Astrocyte of the hippocampus (primary cell): ENCODE measurements around the gene SNRNP48.

ENCODE experiments used
- DNase-seq: peaks from one replicate; pipeline ENCODE4 v3.0.0; 2011; ENCODE audit warnings: low read depth, low spot score

SNRNP48 gene, protein sequence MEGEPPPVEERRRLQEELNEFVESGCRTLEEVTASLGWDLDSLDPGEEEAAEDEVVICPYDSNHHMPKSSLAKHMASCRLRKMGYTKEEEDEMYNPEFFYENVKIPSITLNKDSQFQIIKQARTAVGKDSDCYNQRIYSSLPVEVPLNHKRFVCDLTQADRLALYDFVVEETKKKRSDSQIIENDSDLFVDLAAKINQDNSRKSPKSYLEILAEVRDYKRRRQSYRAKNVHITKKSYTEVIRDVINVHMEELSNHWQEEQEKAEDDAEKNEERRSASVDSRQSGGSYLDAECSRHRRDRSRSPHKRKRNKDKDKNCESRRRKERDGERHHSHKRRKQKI

DNA sequence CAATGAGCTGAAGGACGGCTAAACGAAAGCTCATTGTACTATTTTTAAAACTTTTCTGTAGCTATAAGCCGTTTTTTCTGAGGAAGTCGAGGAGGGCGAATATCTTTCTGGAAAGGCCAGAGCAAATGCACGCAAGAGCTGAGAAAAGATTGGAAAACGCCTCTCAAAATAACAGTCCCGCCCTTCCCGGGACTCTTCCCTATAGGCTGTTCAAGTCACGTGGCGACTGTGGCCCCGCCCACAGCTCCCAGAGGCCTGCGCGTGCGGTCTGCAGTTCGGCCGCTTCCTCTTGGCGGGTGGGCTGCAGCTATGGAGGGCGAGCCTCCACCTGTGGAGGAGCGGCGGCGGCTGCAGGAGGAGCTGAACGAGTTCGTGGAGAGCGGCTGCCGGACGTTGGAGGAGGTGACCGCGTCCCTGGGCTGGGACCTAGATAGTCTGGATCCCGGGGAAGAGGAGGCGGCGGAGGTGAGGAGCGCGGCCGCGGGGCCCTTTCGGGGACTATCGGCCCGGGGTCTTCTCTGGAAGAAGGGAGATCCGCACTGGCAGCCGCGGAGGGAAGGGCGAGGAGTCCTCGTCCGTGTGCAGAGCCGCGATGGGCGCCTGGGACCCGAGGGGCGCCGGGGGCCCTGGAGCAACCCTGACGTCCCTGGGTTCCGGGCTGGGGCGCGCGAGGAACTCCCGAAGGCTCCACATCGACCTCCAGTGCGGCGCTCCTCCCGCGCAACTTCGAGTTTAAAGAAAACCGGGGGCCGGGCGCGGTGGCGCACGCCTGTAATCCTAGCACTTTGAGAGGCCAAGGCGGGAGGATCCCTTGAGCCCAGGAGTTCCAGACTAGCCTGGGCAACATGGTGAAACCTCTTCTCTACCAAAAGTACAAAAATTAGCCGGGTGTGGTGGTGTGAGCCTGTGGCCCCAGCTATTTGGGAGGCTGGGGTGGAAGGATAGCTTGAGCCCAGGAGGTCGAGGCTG is at the start of gene SNRNP48:
Gene SNRNP48 (plus strand): TSS at position 250 of the 969 bp plus-strand sequence. CDS start 60 bp downstream, at position 310.
- DNase-seq, result peak; percentile 97

DNA sequence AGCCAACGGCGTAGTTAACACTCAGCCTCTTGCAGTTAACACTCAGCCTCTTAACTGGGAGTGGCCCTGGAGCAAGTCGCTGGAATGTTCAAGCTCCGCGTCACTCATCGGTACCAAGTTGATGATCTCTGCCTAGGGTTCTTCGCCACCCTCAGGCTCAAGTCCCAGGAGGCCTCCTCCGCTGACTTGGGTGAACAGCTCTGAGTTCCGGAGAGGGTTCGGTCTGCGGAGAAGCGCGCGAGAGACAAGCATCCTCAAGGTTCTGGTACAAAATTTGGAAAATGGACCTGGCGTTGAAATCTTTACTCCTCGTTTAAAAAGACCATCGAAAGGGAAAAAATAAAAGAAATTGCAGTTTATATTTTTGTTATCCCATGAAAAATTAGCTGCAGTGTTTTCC is 49.4 kb upstream of the SNRNP48 start:
- peak; percentile 16 for DNase-seq

DNA sequence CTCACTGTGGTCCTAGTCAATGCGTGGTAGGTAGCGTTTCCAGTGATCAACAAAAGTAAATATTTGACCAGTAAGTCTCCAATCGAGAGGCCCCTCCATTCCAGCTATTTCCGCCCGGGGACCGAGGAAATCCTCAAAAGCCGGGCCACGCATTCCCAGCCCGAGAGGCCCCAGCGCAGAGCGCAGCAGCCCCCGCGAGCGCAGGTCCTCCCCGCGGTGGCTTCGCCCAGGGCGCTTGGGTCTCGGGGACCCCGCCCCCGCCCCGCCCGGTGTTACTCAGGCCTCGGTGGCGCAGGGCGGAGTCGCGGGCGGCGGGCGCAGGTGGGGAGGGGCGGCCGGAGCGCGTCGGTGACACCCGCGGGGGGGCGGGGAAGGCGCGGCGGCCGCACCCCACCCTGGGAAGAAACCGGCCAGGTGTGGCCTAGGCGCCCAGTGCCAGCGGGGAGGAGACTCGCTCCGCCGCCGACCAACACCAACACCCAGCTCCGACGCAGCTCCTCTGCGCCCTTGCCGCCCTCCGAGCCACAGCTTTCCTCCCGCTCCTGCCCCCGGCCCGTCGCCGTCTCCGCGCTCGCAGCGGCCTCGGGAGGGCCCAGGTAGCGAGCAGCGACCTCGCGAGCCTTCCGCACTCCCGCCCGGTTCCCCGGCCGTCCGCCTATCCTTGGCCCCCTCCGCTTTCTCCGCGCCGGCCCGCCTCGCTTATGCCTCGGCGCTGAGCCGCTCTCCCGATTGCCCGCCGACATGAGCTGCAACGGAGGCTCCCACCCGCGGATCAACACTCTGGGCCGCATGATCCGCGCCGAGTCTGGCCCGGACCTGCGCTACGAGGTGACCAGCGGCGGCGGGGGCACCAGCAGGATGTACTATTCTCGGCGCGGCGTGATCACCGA is 48.6 kb upstream of the SNRNP48 start, which contains the start of gene DSP:
Gene DSP (plus strand): TSS at position 497 of the 890 bp plus-strand sequence. CDS start 245 bp downstream, at position 742.
- peak; percentile 58 for DNase-seq

DNA sequence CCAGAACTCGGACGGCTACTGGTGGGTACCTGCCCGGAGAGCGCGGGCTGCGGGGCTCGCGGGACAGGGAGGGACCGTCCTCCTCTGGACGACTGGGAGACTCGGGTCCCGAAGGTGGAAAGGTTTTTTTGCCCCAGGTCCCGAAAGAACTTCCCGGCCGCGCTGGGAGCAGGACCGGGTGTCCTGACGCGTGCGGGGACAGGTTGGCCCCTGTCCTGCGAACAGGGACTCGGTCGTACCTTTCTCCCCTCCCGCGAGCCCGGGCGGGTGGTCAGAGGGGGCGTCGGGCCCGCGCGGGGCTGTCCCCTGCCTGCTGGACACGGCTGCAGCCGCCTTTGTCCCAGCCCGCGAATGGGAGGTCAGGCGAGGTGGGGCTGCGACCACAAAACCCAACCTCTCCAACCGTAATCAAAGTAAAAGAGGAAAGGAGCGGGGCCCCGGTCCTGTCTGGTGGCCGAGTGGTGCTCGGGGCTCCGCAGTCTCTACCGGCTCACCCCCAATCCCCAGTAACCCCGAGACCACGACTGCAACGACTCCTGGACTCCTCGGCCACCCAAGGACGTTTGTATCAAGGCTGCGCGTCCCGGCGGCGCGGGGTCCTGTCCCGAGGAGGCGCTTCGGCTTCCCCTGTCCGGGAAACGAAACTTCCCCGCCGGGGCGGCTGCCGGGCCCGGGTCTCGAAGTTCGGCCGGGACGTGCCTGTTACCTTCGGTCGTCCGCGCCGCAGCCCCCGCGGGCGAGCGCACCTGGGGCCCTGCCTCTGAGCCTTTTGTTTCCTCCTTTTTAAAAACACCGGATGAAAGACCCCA is 47.7 kb upstream of the SNRNP48 start:
- peak; percentile 42 for DNase-seq

DNA sequence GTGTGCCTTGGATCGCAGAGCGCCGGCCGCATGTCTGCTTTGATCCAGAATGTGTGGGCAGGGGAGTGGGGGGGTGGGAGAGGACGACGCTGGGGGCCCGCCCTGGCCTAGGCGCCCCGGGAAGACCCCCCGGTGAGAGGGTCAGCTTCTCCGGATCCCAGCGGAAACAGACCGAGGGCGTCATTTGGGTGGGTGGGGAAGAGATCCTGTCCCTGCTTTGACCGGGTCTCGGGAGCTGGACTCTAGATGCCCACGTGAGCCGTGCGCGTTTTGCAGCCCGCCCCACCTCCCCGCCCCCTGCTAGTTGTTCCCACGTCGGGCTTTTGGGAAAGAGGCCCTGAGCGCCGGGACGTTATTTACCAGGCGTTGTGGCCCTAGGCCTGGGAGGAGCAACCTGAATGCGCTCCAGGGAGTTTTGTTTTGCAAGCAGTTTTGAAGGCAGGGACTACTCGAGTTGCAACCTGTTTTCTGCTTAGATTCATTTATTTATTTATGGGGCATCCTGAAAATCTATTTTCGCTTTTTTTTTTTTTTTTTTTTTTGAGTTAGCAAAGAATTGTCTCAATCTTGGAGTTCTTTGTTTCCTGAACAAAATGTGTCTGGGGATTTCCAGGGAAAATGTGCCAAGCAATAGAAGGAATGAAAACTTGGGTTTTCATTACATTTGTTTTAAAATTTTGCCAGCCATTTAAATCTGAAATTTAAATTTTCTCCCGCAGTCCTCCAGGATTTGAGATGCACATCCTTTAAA is 46.9 kb upstream of the SNRNP48 start:
- DNase-seq, result peak; percentile 34

DNA sequence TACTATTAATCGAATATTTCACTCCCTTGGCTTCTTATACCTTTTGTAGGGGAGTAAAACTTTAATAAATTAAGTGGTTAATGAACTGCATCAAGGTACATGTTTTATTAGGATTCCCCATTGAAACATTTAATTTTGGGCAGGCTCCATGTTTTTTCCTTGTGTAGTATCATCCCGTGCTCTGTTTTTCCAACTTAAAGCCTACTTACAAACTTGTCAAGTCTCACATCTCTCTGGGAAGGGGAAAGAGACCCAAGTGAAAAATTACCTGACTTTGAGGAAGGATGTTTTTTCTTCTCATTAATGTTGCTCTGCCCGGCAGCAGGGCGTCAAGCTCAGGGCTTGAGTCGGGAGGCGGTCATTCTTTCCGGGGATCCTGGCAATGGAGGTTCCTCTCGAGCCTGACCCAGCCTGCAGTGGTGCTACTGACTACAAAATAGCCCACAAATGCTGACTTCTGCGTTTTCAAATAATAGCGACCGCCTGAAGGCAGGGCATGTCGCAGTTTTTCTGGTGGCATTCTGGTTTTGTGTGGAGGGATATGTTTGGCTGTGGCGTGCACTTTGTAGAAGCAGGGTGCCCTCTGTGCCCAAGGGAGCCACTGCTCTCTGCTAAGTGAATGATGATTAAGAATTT is 46.1 kb upstream of the SNRNP48 start:
- DNase-seq, result peak; percentile 12

DNA sequence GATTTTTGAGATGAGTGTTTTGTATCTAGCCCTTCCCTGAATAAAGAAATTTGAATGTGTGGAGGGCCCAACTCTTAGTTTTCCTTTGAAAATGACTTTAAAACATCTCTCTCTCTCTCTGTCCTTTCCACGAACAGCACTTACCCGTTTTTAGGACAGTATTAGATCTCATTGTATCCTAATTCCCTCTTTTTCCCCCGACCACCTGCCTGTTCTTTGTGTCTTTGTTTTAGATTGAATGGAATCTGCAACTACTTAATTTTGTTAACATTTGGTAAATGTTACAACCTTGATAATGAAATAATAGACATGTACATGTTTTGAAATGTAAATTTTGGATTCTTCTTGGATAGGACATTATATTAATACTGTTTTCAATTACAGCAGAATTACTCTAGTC is 45.4 kb upstream of the SNRNP48 start:
- DNase-seq, result no peak

DNA sequence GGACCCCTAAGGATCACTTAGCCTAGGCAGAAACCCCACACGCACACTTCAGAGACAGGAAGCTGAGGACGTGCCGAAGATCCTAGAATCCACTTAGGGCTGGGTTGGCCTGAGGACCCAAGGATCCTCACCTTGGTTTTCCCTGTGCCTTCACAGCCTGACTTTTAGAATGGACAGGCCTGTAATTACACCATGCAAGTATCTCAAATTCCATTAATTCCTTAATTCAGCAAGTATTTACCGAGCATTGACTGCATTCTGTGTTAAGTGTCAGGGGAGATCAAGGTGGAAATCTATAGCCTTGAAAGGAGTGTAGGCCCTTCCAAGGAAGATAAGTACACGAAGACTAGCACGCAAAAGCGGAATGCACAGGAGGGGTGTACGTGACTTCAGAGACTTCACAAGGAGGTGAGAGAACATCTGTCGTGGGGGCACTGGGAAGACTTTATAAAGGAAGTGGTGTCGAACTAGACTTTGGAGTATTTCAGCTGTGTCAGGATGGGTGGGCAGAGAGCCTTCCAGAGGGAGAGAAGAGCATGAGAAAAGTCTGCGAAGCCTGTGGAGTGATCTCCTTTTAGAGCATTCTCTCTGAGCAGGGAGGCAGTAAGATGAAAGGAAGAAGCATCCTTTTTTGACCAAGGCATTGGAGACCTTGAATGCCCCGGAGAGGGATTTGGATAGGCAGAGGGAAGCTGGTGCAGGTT is 44.5 kb upstream of the SNRNP48 start:
- no peak for DNase-seq

DNA sequence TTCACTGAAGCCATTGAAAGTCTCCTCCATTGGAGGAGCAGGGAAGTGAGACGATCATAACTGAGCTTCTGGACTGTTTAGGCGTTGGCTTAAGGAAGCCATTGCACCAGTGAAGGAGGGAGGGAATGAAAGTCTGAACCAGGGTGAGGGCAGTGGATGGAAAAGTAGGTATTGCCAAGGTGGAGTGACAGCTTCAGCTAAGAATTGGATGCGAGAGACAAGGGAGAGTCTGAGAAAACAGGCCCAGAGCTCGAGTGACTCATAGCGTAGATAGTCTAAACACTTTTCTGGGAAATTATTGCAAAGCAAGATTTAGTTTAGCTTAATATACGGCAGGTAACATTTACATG is 44.0 kb upstream of the SNRNP48 start:
- DNase-seq, result no peak

DNA sequence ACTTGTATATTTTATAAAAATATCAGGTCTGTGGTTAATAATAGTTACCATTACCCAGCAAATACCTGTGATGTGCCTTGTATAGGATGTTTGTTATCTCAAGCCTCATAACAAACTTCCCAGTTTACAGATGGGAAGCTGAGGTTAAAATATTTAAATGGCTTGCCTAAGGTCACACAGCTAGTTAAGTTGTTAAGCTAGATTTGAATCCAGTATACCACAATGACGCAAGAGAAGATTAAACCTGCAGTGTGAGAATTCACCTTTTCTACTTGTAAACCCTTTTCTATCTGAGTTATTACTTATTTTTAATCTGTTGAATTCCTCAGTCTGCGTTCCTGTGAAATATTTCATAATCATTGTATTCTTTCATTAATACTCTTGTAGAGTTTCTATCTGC is 43.6 kb upstream of the SNRNP48 start:
- DNase-seq, result no peak

DNA sequence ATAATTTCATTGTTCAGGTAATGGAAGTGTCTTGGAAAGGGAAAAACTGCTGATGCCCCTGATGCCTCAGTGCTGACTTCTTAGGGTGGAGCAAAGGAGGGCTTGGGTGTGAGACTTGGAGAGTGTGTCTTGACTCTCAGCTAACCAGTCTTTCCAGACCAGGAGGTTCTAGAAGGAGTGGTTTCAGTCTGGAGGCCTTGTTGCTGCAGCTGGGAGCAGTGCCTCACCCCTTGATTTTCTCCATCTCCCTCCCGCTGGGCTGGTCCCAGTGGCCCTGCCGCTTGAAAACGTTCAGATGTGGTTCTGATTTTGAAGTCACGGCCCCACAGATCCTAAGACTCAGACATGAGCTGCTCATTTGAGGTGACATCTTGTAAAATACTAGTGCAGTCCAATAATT is 43.1 kb upstream of the SNRNP48 start:
- no peak for DNase-seq

DNA sequence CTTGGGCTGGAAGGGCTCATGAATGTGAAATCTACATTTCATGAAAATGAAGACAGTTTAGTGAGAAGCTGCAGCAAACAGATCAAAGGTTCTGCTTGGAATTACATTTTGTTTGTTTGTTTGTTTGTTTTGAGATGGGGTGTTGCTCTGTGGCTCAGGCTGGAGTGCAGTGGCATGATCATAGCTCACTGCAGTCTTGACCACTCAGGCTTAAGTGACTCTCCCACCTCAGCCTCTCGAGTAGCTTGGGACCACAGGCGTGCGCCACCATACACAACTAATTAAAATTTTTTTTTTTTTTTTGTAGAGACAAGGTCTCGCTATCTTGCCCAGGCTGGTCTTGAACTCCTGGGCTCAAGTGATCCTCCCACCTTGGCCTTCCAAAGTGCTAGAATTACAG is 42.7 kb upstream of the SNRNP48 start:
- DNase-seq, result no peak

DNA sequence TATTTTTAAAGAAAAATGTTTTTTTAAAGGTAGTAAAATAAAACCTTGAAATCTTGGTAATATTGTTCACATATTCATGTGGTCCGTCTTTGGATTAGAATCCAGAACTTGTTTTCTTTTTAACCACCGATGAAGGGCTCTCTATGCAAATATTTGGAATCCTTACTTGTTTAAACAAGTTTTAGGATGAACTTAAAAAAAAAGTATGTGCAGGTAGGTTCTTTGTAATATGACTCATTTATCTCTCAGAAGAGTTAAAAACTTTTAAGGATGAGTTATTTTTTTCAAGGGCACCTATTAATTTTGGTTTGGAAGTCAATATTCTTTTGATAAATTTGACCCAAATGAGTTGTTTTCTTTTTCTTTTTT is 39.6 kb upstream of the SNRNP48 start:
- DNase-seq, result no peak

DNA sequence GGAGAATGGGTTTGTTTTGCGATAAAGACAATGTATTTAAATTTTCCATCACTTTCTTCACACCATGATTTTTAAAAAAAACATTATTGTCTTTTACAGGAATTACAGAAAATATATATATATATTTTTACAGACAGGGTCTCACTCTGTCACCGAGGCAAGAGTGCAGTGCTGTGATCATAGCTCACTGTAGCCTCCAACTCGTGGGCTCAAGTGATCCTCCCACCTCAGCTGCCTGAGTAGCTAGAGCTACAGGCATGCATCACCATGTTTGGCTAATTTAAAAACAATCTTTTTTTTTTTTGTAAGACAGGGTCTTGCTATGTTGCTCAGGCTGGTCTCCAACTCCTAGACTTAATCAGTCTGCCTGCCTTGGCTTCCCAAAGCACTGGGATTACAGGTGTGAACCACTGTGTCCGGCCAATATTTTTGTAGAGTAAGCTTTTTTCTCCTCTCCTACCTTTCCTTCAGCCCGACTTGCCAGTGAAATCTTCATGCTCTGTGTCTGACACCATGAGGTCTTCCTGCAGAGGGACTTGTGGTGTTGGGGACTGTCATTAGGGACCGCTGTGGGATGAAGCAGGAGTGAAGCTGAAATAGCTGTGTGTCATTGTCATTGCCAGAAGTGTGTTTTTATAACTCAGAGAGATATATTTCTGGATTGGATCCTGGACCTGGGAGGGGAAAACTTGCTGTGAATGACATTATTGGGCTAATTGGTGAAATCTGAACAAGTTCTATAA is 35.3 kb upstream of the SNRNP48 start:
- no peak for DNase-seq

DNA sequence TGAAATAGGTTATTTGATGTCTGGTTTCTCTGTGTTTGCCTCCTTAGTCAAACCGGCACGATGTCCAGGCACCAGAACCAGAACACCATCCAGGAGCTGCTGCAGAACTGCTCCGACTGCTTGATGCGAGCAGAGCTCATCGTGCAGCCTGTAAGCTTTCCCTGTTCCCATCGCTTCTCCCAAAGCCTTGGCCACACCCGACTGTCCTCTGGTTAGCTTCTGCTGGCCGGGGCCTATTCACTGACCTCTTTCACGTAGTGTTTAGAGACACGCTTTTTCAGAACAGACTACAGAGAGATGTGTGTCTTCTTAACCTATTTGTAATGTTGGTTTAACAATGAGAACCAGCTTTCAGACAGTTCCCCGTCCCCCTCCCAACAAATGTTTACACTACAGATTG is 34.3 kb upstream of the SNRNP48 start:
- DNase-seq, result no peak

DNA sequence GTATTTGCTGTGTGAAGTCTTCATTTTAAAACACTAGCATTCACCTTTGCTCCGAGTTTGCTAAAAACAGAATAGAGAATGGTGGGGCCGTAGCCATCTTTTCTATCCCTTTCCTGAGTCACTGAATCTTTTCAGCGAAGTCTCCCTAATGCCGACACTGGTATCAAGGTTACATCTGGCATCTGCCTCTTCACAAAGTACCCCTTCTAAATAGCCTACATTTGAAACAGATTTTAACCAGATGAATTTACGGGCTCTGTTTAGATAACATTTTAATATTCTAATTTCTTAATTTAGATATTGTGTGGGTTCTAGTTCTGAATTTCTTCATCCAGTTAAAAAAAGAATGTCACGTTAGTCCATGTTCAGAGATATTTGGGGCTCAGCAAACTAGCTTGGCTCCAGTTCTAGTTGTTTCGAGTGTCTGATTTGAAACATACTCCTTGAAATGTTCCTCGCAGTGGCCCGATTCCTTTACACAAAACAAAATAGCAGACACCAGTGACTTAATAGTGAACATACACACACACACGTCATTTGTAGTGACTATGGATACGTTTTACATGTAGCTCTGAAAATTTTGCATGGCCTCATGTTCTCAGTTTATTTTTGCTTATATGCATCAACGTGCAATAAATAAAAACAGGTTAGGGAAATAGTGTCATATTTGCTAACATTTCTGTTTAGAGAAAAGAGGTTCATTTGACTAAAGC is 33.4 kb upstream of the SNRNP48 start:
- no peak for DNase-seq

DNA sequence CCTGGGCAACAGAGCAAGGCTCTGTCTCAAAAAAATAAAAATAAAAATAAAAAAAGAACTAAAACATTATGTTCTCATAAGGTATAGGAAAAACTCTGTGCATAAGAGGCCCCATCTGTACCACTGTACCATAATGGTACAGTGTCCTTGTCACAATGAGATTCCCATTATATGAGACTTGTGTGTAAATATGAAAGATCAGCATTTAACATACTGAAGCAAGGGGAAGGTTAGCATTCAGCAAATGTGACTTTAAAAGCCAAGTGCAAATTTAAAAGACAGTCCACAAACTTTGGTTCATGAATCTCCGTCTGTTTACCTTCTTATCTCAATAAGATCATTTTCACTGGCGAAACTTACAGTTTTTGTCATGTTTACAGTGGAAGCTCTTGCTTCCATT is 32.3 kb upstream of the SNRNP48 start:
- DNase-seq, result no peak

DNA sequence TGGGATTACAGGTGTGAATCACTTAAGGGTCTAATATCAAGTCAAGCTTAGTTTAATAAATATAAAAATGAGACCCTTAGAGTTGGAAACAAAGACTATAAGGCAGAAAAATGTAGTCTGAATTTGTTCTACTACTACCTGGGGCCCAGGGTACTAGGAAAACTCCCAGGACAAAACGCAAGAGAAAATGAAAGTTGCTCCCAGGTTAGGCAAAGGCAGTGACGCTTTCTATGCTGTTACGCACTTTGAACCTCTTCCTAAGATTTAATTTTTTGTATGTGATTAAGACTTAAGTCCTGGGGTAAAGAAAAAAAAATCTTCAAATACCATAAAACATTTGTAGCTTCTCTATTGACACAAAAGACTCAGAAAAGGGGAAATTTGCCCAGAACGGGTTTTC is 31.2 kb upstream of the SNRNP48 start:
- no peak for DNase-seq
